HepG2 (cell line): ENCODE measurements around the gene TBC1D24. TPM values are rescaled to one million over a fixed set of nuclear protein-coding genes. Genes with fewer than 3 reads are reported as not detected.

Experiments
- GATA4 ChIP-seq: sonication (generic); IDR thresholded peaks from 2 replicates; pipeline ENCODE4 v1.6.1; 2016; ENCODE audit warnings: antibody characterized with exemption, low read depth, borderline replicate concordance
- KAT2B ChIP-seq: fragments of 150-350 bp; IDR thresholded peaks from 2 replicates; pipeline ENCODE4 v1.6.1; 2014; ENCODE audit warnings: low read depth, low read length, borderline replicate concordance
- KIAA2018 ChIP-seq: sonication (generic); formaldehyde crosslinking; IDR thresholded peaks from 2 replicates; pipeline ENCODE4 v1.5.0; 2020; ENCODE audit warnings: mild to moderate bottlenecking, missing genetic modification reagents, borderline replicate concordance
- RFX5 ChIP-seq: IDR thresholded peaks from 2 replicates; pipeline ENCODE4 v1.6.1; 2011; ENCODE audit warnings: low read depth, low read length, improper control_type of control experiment
- RNF2 ChIP-seq: fragments of 450-650 bp; conservative IDR thresholded peaks from 2 replicates; pipeline ENCODE4 v1.6.1; 2016; ENCODE audit warnings: low read depth
- XRCC5 ChIP-seq: fragments of 200-400 bp; formaldehyde crosslinking; optimal IDR thresholded peaks from 2 replicates; pipeline ENCODE3; 2017; ENCODE audit warnings: mild to moderate bottlenecking, low read length
- ZNF292 ChIP-seq: sonication (generic); formaldehyde crosslinking; IDR thresholded peaks from 2 replicates; pipeline ENCODE4 v1.8.1; 2022; ENCODE audit warnings: mild to moderate bottlenecking, low read depth, missing genetic modification reagents, borderline replicate concordance
- ZNF460 ChIP-seq: sonication (generic); formaldehyde crosslinking; IDR thresholded peaks from 2 replicates; pipeline ENCODE4 v1.5.1; 2020; ENCODE audit warnings: missing genetic modification reagents, mild to moderate bottlenecking, borderline replicate concordance
- ZNF547 ChIP-seq: sonication (generic); formaldehyde crosslinking; IDR thresholded peaks from 2 replicates; pipeline ENCODE4 v1.5.1; 2020; ENCODE audit warnings: mild to moderate bottlenecking, missing genetic modification reagents
- ZNF646 ChIP-seq: sonication (generic); formaldehyde crosslinking; IDR thresholded peaks from 2 replicates; pipeline ENCODE4 v1.9.0; 2021; ENCODE audit warnings: mild to moderate bottlenecking, missing genetic modification reagents
- polyA plus RNA-seq, 8 experiments: library from polyadenylated mRNA; depleted of rRNA in 3 of 8; stranded (reverse) in 7 of 8; unstranded in 1 of 8; fragments of >200 nt; fragmentation: Illumina TruSeq in 4 of 8; extraction: Trizol in 4 of 8; gene quantifications; 2 replicates each; pipeline versions ENCODE4 v1.2.1 to v1.2.3, GENCODE V29; 2011 to 2016; ENCODE audit warnings: low read depth in 4 of 8, missing spikeins in 1 of 8, mixed read lengths in 1 of 8; ENCODE audit not compliant: insufficient read depth in 1 of 8
- total RNA-seq, 5 experiments: library from RNA; depleted of rRNA; stranded (reverse); fragments of >200 nt; fragmentation: Illumina TruSeq; extraction: Trizol; gene quantifications; 2 replicates each; pipeline ENCODE4 v1.2.3, GENCODE V29; 2016; ENCODE audit warnings: low read depth in 1 of 5
- TF ChIP-seq, protein P1 (sequence below): sonication (generic); formaldehyde crosslinking; IDR thresholded peaks from 2 replicates; pipeline ENCODE4 v1.5.0; 2020; ENCODE audit warnings: missing genetic modification reagents, mild to moderate bottlenecking, borderline replicate concordance
- TF ChIP-seq, protein P2 (sequence below): sonication (generic); formaldehyde crosslinking; IDR thresholded peaks from 2 replicates; pipeline ENCODE4 v1.8.0; 2022; ENCODE audit warnings: missing genetic modification reagents, mild to moderate bottlenecking, borderline replicate concordance

TBC1D24 gene
- total and polyA plus RNA-seq, 2 of the 13 experiments (the other 11 are each of a cell fraction or from before 2014, with no cell fraction given), result 7.7 to 13.7 TPM

- TF ChIP-seq KIAA2018 (CRISPR knock-in tag) (no peak), RFX5 (no peak), ZNF460 (peak; percentile 89), KAT2B (no peak), RNF2 (no peak), GATA4 (peak; percentile 6; the same call in 1 of the 2 replicates), ZNF292 (CRISPR knock-in tag) (0 out of 2 replicates have a peak, but pooled peaks have one; percentile 10), ZNF547 (CRISPR knock-in tag) (peak; percentile 18; the same call in 1 of the 2 replicates), ZNF646 (CRISPR knock-in tag) (peak; percentile 40; the same call in 1 of the 2 replicates), XRCC5 (peak; percentile 38)
- TF ChIP-seq, protein P1, sequence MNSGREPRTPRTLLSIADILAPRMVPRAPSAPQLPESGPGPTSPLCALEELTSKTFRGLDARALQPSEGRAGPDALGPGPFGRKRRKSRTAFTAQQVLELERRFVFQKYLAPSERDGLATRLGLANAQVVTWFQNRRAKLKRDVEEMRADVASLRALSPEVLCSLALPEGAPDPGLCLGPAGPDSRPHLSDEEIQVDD, result no peak
- TF ChIP-seq, protein P2, sequence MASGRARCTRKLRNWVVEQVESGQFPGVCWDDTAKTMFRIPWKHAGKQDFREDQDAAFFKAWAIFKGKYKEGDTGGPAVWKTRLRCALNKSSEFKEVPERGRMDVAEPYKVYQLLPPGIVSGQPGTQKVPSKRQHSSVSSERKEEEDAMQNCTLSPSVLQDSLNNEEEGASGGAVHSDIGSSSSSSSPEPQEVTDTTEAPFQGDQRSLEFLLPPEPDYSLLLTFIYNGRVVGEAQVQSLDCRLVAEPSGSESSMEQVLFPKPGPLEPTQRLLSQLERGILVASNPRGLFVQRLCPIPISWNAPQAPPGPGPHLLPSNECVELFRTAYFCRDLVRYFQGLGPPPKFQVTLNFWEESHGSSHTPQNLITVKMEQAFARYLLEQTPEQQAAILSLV (CRISPR knock-in tag), result 0 out of 2 replicates have a peak, but pooled peaks have one; percentile 45
Measured at GRCh38 chr16:2532494-2533141, 57.7 kb downstream of the TBC1D24 start (continued).
